ENCODE results near the gene GIN1.
"Not testable (repeated sequence)": the region's sequence is repeated elsewhere in the genome, so short reads cannot be mapped to it uniquely, and the experiment has no call there.

DNA sequence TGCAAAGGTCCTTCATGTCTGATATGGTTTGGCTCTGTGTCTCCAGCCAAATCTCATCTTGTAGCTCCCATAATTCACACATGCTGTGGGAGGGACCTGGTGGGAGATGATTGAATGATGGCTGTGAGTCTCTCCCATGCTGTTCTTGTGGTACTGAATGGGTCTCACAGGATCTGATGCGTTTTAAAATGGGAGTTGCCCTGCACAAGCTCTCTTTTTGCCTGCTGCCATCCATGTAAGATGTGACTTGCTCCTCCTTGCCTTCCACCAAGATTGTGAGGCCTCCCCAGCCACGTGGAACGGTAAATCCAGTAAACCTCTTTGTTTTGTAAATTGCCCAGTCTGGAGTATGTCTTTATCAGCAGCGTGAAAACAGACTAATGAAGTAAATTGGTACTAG, 46.4 kb downstream of the GIN1 start:
- TF ChIP-seq, protein P1, sequence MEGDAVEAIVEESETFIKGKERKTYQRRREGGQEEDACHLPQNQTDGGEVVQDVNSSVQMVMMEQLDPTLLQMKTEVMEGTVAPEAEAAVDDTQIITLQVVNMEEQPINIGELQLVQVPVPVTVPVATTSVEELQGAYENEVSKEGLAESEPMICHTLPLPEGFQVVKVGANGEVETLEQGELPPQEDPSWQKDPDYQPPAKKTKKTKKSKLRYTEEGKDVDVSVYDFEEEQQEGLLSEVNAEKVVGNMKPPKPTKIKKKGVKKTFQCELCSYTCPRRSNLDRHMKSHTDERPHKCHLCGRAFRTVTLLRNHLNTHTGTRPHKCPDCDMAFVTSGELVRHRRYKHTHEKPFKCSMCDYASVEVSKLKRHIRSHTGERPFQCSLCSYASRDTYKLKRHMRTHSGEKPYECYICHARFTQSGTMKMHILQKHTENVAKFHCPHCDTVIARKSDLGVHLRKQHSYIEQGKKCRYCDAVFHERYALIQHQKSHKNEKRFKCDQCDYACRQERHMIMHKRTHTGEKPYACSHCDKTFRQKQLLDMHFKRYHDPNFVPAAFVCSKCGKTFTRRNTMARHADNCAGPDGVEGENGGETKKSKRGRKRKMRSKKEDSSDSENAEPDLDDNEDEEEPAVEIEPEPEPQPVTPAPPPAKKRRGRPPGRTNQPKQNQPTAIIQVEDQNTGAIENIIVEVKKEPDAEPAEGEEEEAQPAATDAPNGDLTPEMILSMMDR (conservative IDR thresholded peaks at IDR 0.05) = not testable (repeated sequence)
- not testable (repeated sequence) for TF ChIP-seq ZFX (IDR thresholded peaks at IDR 0.05)

All from C4-2B (cell line).